ENCODE data around the gene FGF6.

DNA sequence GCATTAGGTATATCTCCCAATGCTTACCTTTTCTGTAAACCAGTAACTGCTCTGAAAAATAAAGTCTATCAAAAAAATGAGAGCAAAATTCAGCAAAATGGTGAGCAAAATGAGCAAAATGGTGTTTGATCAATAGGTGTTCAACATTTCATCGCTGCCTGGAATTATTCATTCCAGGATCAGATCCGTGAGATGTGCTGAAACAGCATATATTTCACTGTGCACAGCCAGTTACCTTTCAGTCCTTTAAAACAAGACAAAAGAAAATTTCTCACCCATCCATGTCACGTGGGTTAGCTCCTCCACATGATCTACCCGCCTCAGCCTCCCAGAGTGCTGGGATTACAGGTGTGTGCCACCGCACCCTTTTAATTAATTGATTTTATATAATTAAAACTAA, 58.0 kb downstream of the FGF6 start:
- no peak for TF ChIP-seq ELF4 (IDR thresholded peaks at IDR 0.05)
- no peak for TF ChIP-seq HDGF (IDR thresholded peaks at IDR 0.05; ENCODE audit: borderline replicate concordance)
- TF ChIP-seq FOXA1 (IDR thresholded peaks at IDR 0.05): no peak
- TF ChIP-seq FOXK2 (IDR thresholded peaks at IDR 0.05): no peak
- TF ChIP-seq SP1 (IDR thresholded peaks at IDR 0.05): no peak
- TF ChIP-seq FOXM1 (IDR thresholded peaks at IDR 0.05; ENCODE audit: borderline replicate concordance): no peak
- no peak for TF ChIP-seq BHLHE40 (IDR thresholded peaks at IDR 0.05; ENCODE audit: borderline replicate concordance)
- no peak for TF ChIP-seq ZNF384 (IDR thresholded peaks at IDR 0.05)
- no peak for TF ChIP-seq ARNT (IDR thresholded peaks at IDR 0.05)
- TF ChIP-seq L3MBTL2 (conservative IDR thresholded peaks at IDR 0.05): no peak
- TF ChIP-seq TARDBP (IDR thresholded peaks at IDR 0.05): no peak
- no peak for TF ChIP-seq NFRKB (IDR thresholded peaks at IDR 0.05)
- TF ChIP-seq CTBP1 (IDR thresholded peaks at IDR 0.05; ENCODE audit: borderline replicate concordance): no peak
- TF ChIP-seq, protein P1, sequence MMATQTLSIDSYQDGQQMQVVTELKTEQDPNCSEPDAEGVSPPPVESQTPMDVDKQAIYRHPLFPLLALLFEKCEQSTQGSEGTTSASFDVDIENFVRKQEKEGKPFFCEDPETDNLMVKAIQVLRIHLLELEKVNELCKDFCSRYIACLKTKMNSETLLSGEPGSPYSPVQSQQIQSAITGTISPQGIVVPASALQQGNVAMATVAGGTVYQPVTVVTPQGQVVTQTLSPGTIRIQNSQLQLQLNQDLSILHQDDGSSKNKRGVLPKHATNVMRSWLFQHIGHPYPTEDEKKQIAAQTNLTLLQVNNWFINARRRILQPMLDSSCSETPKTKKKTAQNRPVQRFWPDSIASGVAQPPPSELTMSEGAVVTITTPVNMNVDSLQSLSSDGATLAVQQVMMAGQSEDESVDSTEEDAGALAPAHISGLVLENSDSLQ (IDR thresholded peaks at IDR 0.05): no peak
